ENCODE measurements around the gene RPS27.
A peak's percentile ranks its signal among the peaks of the same experiment; 100 is the strongest.

The RPS27 gene

DNA sequence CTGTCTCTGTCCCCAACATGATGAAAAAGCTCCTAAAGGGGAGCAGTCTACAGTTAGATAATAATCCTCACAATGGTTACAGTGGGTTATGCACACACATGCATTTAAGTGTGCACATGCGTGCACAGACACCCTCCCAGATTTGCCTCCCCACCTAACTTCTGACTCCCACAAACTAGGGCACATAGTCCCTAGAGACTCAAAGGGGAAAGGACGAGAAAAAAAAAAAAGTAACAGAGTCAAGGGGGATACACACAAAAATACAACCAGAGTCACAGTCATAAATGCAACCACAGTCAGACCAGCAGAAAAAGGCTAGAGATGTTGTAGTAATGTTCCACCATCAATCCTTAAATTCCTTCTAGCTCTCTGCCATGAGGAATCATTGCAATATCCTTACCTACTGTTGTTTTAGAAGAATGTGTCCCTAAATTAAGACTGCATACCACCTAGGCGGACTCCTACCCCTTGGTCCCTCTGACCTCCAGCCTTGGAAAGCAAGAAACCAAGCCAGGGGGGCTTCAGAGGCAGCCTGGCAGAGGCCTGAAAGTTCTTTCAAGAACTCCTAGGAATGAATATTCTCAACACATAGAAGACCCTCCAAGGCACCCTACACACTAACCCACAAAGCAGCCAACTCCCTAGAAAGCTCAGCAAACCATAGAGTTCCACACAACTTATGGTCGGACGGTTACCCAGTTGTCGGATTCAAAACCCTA is 33.4 kb upstream of the RPS27 start:
- no peak for TF ChIP-seq CTCF (IDR thresholded peaks at IDR 0.05; ENCODE audit: insufficient read depth, missing control alignments)
- no peak for FAIRE-seq

GRCh38 chr1:153957744-153958110 is 32.8 kb upstream of the RPS27 start:
- TF ChIP-seq CTCF (IDR thresholded peaks at IDR 0.05; ENCODE audit: insufficient read depth, missing control alignments), result no peak
- DNase-seq (ENCODE audit: insufficient read length, low spot score), result no peak
- no peak for FAIRE-seq

More for the DNA sequence above, 33.4 kb upstream of the RPS27 start:
- no peak for DNase-seq (ENCODE audit: insufficient read length, low spot score)

- peak; percentile 100 for DNase-seq (ENCODE audit: insufficient read length, low spot score)
- peak; percentile 89 for FAIRE-seq
Observed at GRCh38 chr1:153958111-153958960, 32.2 kb upstream of the RPS27 start, which contains the start of gene CRTC2. CRTC2 (minus strand) TSS chr1:153958612; CDS start chr1:153958497, 115 bp downstream.

DNA sequence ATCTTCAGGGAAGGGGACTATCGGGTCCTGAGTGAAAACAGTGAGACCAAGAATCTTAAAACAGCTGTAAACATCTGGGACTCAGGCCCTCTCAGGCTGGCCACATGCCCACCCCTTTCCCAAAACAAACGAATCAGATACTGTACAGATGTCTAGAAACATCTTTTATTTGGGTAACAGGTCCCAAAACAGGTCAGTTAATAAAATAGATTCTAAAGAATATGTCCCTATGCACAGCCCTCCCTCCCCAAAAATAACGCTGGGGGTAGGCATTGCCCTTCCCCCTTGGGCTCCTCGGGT is 31.7 kb upstream of the RPS27 start:
- TF ChIP-seq CTCF (IDR thresholded peaks at IDR 0.05; ENCODE audit: insufficient read depth, missing control alignments), result no peak
- FAIRE-seq (no peak), DNase-seq (ENCODE audit: insufficient read length, low spot score) (no peak)

More at GRCh38 chr1:153958111-153958960, 32.2 kb upstream of the RPS27 start, which contains the start of gene CRTC2:
- peak; percentile 14 for TF ChIP-seq CTCF (IDR thresholded peaks at IDR 0.05; ENCODE audit: insufficient read depth, missing control alignments)

DNA sequence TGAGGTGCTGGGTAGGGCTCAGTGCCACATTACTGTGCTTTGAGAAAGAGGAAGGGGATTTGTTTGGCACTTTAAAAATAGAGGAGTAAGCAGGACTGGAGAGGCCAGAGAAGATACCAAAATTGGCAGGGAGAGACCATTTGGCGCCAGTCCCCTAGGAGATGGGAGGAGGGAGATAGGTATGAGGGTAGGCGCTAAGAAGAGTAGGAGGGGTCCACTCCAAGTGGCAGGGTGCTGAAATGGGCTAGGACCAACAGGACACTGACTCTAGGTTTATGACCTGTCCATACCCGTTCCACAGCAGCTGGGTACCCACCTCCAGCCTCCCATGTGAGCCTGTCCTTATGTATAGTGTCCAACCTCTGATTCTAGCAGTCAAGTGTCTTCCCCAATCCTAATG is 31.1 kb upstream of the RPS27 start:
- no peak for FAIRE-seq
- DNase-seq (ENCODE audit: insufficient read length, low spot score), result no peak
- no peak for TF ChIP-seq CTCF (IDR thresholded peaks at IDR 0.05; ENCODE audit: insufficient read depth, missing control alignments)

DNA sequence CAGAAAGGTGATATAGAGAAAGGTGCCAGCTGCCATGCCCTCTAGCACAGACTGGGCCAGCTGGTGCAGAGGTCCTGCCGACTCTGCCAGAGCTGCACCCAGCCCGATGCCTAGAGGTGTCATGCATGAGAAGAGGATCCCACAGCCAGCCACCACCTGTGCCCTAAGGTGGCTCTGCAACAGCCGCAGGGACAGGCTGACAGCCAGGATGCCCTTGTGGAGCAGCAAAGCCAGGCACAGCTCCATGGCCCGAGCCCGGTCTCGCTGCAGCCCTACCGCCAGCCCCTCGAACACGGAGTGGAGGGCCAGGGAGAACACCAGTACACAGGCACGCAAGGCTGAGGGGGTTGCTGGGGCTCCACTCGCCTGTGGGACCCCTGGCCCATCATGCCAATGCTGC is 30.4 kb upstream of the RPS27 start:
- no peak for TF ChIP-seq CTCF (IDR thresholded peaks at IDR 0.05; ENCODE audit: insufficient read depth, missing control alignments)
- no peak for DNase-seq (ENCODE audit: insufficient read length, low spot score)
- FAIRE-seq, result no peak

GRCh38 chr1:153961421-153961820 is 29.1 kb upstream of the RPS27 start:
- no peak for TF ChIP-seq CTCF (IDR thresholded peaks at IDR 0.05; ENCODE audit: insufficient read depth, missing control alignments)
- DNase-seq (ENCODE audit: insufficient read length, low spot score) (no peak), FAIRE-seq (no peak)
